Keratinocyte (primary cell): ENCODE results near the gene LARP4. TPM values are rescaled to one million over a fixed set of nuclear protein-coding genes. Genes with fewer than 3 reads are reported as not detected.

Experiments used
- DNase-seq: peaks from one replicate; pipeline ENCODE4 v3.0.0-alpha.2; 2011; ENCODE audit warnings: low read depth, missing footprints, low spot score
- FAIRE-seq: peaks from 2 replicates; lab custom pipeline; 2011; peaks lifted over from hg19 to GRCh38; lab: Jason Lieb, UNC
- H2AFZ ChIP-seq: 2 replicates; pipeline ENCODE4 v1.6.0; 2012; ENCODE audit warnings: low read length, control low read depth, inconsistent platforms; ENCODE audit not compliant: control insufficient read depth
- H3K27ac ChIP-seq: 2 replicates; pipeline ENCODE4 v1.5.1; 2011; ENCODE audit warnings: low read length; ENCODE audit not compliant: control insufficient read depth, insufficient read depth
- H3K27me3 ChIP-seq: 3 replicates; pipeline ENCODE4 v1.6.0; 2011; ENCODE audit warnings: low read length; ENCODE audit not compliant: control insufficient read depth, insufficient read depth; ENCODE audit errors: extremely low read depth
- H3K36me3 ChIP-seq, 2 experiments: 2 replicates in 1 of 2; 3 replicates in 1 of 2; pipeline ENCODE4 v1.5.1; 2011; ENCODE audit warnings: low read length in 2 of 2, mild to moderate bottlenecking in 1 of 2; ENCODE audit not compliant: control insufficient read depth in 2 of 2, insufficient read depth in 2 of 2; ENCODE audit errors: extremely low read depth in 1 of 2
- H3K4me1 ChIP-seq: 3 replicates; pipeline ENCODE4 v1.5.1; 2011; ENCODE audit warnings: low read length; ENCODE audit not compliant: control insufficient read depth, insufficient read depth; ENCODE audit errors: extremely low read depth
- H3K4me2 ChIP-seq: 3 replicates; pipeline ENCODE4 v1.6.0; 2011; ENCODE audit warnings: low read depth, low read length; ENCODE audit not compliant: control insufficient read depth, insufficient read depth; ENCODE audit errors: extremely low read depth
- H3K4me3 ChIP-seq, 3 experiments: fragments of 200-600 bp in 1 of 3; sonication (generic) in 1 of 3; 2 replicates in 2 of 3; 3 replicates in 1 of 3; pipeline ENCODE4 v1.5.1; 2011 to 2016; ENCODE audit warnings: low read length in 3 of 3, mild to moderate bottlenecking in 3 of 3, control low read depth in 2 of 3, inconsistent platforms in 1 of 3, low read depth in 1 of 3, mixed read lengths in 1 of 3, mixed run types in 1 of 3, moderate library complexity in 1 of 3; ENCODE audit not compliant: control insufficient read depth in 2 of 3, insufficient read depth in 2 of 3; ENCODE audit errors: extremely low read depth in 1 of 3
- H3K79me2 ChIP-seq: 2 replicates; pipeline ENCODE4 v1.6.0; 2012; ENCODE audit warnings: low read length; ENCODE audit not compliant: control insufficient read depth, insufficient read depth
- H3K9ac ChIP-seq: 3 replicates; pipeline ENCODE4 v1.6.0; 2011; ENCODE audit warnings: low read length; ENCODE audit not compliant: control insufficient read depth, insufficient read depth; ENCODE audit errors: extremely low read depth
- H3K9me1 ChIP-seq: 3 replicates; pipeline ENCODE4 v1.6.0; 2011; ENCODE audit warnings: low read length; ENCODE audit not compliant: control insufficient read depth, insufficient read depth; ENCODE audit errors: extremely low read depth
- H3K9me3 ChIP-seq: 2 replicates; pipeline ENCODE4 v1.5.1; 2012; ENCODE audit warnings: low read depth, low read length; ENCODE audit not compliant: control insufficient read depth
- H4K20me1 ChIP-seq: 3 replicates; pipeline ENCODE4 v1.6.0; 2011; ENCODE audit warnings: low read length; ENCODE audit not compliant: control insufficient read depth, insufficient read depth; ENCODE audit errors: extremely low read depth
- CTCF ChIP-seq, 3 experiments: IDR thresholded peaks in 1 of 3; conservative IDR thresholded peaks in 1 of 3; optimal IDR thresholded peaks in 1 of 3; 2 replicates in 2 of 3; 3 replicates in 1 of 3; pipeline versions ENCODE3 to v1.5.1; 2011; ENCODE audit warnings: low read length in 3 of 3, mild to moderate bottlenecking in 3 of 3, moderate library complexity in 2 of 3, control low read depth in 1 of 3, inconsistent platforms in 1 of 3; ENCODE audit not compliant: insufficient read depth in 2 of 3; ENCODE audit errors: extremely low read depth in 1 of 3
- EZH2 ChIP-seq: IDR thresholded peaks from one replicate; pipeline ENCODE4 v1.6.1; 2012; ENCODE audit warnings: inconsistent platforms, mild to moderate bottlenecking, low read length, moderate library complexity
- dilution Hi-C: fragments of 300-500 bp; cut with MboI; formaldehyde crosslinking; loops from one replicate; pipeline ENCODE4 v1.7.0; 2020; ENCODE audit warnings: low sequenced_read_pairs; ENCODE audit not compliant: extremely low pct_ligation_motif_present
- polyA plus RNA-seq, 5 experiments: library from polyadenylated mRNA; depleted of rRNA in 3 of 5; stranded (reverse) in 3 of 5; stranded (forward) in 1 of 5; unstranded in 1 of 5; fragments of >200 nt; gene quantifications; 1 replicate in 1 of 5; 2 replicates in 3 of 5; 3 replicates in 1 of 5; pipeline versions ENCODE4 v1.2.1 to v1.2.3, GENCODE V29; 2011 to 2012; ENCODE audit warnings: missing spikeins in 2 of 5, low read depth in 1 of 5, low replicate concordance in 1 of 5

The LARP4 gene
- polyA plus RNA-seq, 1 donor (not counting 4 experiments of a cell fraction or from before 2014, with no cell fraction given), result 33.2 TPM

- Histone ChIP-seq H4K20me1 (no peaks in the 10 kb centered on the region), H2AFZ (no peak overlapping the region), H3K4me1 (no peaks in the 10 kb centered on the region), H3K4me2 (no peak overlapping the region), H3K9me1 (no peaks in the 10 kb centered on the region), H3K36me3 (peaks cover 5 to 6% of the 10 kb centered on the region in 2 experiments), H3K4me3 (no peak overlapping the region), H3K9ac (no peak overlapping the region), H3K79me2 (peaks cover 3% of the 10 kb centered on the region), H3K9me3 (no peaks in the 10 kb centered on the region), H3K27ac (no peak overlapping the region), H3K27me3 (no peaks in the 10 kb centered on the region)
- FAIRE-seq (no peak), DNase-seq (no peak)
- TF ChIP-seq EZH2 (no peak), CTCF (optimal IDR thresholded peaks at IDR 0.05 in 1 of 3, IDR thresholded peaks at IDR 0.05 in 1 of 3, conservative IDR thresholded peaks at IDR 0.05 in 1 of 3; ENCODE audit: extremely low read depth in 1 of 3, insufficient read depth in 2 of 3, low read length in 3 of 3) (no peak)
- dilution Hi-C loops, result no loop called here
These were observed 52.1 kb downstream of the LARP4 start for GRCh38 chr12:50452795-50453194.

GRCh38 chr12:50453872-50454271 is 53.2 kb downstream of the LARP4 start:
- TF ChIP-seq CTCF (optimal IDR thresholded peaks at IDR 0.05 in 1 of 3, IDR thresholded peaks at IDR 0.05 in 1 of 3, conservative IDR thresholded peaks at IDR 0.05 in 1 of 3; ENCODE audit: extremely low read depth in 1 of 3, insufficient read depth in 2 of 3, low read length in 3 of 3) (no peak), EZH2 (no peak)
- Histone ChIP-seq H3K9me3 (no peaks in the 10 kb centered on the region), H3K4me1 (peaks cover 11% of the 10 kb centered on the region), H3K4me3 (no peak overlapping the region), H3K27me3 (no peaks in the 10 kb centered on the region), H3K27ac (no peak overlapping the region), H3K9ac (no peak overlapping the region), H2AFZ (no peak overlapping the region), H4K20me1 (no peaks in the 10 kb centered on the region), H3K79me2 (peaks cover 3% of the 10 kb centered on the region), H3K36me3 (peaks cover 5 to 6% of the 10 kb centered on the region in 2 experiments), H3K4me2 (no peak overlapping the region), H3K9me1 (no peaks in the 10 kb centered on the region)
- dilution Hi-C loops, result no loop called here
- FAIRE-seq (no peak), DNase-seq (no peak)
